HG02840 (cell line): ENCODE measurements around the gene GOT1.

ENCODE experiments used
- ATAC-seq: cut with Tn5 transposase; IDR thresholded peaks from one replicate; pipeline ENCODE4 v1.9.1; 2021; ENCODE audit warnings: mild to moderate bottlenecking, moderate library complexity, moderate number of reproducible peaks; ENCODE audit not compliant: unreplicated experiment, low FRiP score

Gene GOT1

DNA sequence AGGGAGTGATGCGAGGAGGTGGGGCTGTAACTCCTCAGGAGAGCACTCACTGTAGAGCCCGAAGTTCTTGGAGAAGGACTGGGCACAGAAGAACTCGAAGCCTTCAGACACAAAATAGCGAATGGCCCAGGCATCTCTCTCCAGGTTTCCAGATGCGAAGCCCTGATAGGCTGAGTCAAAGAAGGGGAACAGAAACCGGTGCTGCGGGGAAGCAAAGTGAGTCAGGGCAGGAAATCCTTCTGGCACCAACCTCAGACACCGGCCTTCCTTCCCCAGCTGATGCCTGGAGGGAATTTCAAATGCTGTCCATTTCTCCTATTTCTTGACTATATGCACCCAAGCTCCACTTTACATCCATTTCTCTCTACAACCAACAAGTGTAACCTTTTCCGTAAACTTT, 26.8 kb downstream of the GOT1 start:
- ATAC-seq = no peak

GRCh38 chr10:99399664-99400063, 30.8 kb downstream of the GOT1 start:
- ATAC-seq = no peak

DNA sequence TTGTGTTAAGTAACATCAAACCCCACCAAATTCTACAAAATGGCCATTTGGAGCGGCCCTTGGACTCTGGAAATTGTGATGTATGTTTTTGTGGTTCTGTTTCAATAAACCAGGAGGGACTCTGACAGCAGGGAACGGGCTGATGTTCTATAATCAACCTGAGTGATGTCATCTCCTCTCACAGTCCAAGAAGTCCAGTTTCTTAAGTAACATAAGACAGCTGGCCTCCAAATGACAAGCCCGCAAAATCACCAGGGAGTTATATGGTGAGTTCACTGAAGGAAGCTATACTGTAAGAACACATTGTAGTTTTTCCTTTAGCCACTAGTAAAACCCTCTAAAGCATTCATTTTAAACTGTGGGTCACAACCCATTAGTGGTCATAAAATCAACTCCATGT, 34.0 kb downstream of the GOT1 start:
- no peak for ATAC-seq

- ATAC-seq = no peak
Observed at GRCh38 chr10:99395750-99396445, 34.5 kb downstream of the GOT1 start.

GRCh38 chr10:99394761-99395386, 35.5 kb downstream of the GOT1 start:
- no peak for ATAC-seq

DNA sequence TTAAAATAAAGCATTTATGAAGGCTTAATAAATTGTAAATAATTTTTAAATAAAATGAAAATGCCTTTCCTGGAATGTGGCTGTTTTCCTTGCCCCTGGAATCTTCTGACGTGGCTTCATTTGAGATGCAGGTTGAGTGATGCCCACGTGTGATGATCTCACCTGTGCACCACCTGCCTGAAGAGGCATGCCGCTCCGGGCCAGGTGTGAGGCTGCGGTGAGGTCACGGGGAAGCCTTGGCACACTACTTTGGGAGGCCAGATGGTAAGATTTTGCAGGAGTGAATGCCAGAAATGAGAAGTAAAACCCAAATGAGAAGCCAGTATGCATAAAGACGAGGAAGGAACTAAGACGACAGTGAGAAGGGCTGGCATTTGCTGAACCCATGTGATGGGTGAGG, 36.2 kb downstream of the GOT1 start:
- no peak for ATAC-seq

DNA sequence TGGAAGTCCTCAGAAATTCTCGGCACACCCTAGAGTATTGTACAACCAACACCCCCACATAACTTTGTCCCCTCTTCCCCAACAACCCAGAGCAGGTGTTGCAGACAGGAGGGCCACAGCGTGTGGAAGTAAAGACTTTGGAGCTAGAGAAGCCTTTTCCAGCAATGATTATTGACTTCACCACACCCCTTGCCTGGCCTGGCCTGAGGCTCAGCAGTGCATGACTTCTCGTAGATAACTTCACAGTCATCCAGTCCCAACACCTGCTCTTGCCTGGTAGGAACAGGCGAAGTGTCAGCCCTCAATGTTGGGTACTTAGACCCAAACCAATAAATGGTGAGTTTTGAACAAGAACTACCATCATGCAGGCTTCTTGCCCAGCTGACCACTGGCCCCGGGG, 36.7 kb downstream of the GOT1 start:
- no peak for ATAC-seq

DNA sequence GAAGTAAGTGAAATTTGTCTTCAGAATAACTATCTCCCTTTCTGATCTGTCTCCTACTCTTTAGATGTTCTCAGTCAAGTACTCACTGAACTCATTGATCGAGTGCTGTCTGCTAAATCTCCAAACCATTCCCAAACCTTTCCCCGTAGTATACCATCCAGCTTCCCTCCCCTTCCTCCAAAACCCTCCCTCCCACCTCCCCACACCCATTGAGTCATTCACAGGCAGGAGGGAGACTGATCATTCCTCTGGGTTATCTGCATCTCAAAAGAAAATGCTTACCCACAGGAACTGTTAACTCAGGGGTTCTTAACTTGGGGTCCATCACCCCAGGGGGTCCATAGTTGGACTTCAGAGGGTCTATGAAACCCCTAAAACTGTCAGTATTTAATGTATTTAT, 37.4 kb downstream of the GOT1 start:
- ATAC-seq = no peak

GRCh38 chr10:99391346-99391745, 39.1 kb downstream of the GOT1 start:
- ATAC-seq = no peak

GRCh38 chr10:99389729-99390480, 40.5 kb downstream of the GOT1 start:
- no peak for ATAC-seq

DNA sequence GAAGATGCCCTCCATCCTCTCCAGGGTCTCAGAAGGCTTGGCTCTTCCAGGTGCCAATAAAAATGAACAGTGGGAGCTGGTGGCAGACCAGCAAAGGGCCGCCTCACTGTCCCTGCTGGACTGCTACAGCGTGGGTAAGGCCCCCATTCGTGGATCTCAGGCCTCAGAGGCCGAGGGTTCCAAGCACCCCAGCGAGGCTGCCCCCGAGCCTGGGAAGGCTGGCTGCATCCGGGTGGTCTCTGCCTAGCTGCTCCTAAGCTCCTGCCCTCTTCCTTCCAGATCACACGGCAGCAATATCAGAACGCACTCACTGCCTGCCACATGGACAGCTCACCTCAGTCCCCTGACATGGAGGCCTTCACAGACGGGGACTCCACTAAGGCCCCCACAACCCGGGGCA, 42.9 kb downstream of the GOT1 start:
- no peak for ATAC-seq

DNA sequence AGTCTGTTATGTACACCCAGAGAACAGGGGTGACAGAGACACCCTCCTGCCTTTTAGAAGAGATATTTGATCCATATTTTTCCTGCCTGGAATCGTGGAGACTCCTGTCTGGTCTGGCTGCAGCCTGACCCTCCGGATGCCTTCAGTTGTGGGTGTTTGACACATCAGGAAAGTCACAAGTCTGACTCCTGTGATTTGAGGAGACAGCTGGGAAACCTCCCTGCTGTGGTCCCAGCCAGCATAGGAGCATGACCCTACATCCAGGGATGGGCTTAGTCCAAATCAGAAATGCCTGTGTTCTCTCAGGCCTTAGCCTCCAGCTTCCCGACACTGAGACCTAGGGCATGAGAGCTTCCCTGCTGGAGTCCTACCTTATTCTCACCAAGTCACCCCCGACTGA, 43.4 kb downstream of the GOT1 start:
- no peak for ATAC-seq

GRCh38 chr10:99382176-99382575, 48.2 kb downstream of the GOT1 start:
- no peak for ATAC-seq

DNA sequence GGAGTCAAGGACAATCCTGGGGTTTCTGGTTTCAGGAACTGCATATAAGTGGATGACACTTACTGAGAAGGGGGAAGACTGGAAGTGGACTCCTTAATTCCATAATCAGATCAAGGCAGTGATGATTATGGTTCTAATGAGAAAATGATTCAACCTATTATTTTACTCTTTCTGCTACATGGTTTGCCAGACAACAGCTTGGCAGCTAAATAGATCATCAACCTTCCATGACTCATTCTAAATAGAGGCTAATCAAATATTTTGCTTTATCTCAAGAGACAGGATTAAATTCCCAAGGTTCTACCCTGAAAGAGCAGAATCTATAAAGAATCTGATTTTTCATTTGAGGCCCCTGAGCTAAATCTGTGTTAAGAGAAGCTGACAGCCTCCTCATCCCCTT, 55.0 kb downstream of the GOT1 start:
- no peak for ATAC-seq

DNA sequence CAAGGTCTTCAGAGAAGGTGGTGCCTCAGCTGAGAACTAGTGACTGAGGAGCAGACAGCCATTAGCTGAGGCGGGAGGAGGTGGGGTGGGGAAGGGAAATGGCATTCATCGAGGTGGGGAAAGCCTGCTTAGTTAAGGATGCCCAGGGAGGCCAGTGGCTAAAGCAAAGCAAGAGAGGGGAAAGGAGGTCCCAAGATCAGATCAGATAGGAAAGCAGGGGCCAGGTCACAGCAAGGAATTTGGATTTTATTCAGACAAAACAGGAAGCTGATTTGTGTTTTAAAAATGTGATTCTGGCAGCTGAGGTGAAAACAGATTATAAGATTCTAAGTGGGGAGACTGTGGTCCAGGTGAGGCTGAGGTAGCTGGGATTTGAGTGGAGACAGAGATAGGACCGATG, 55.5 kb downstream of the GOT1 start:
- no peak for ATAC-seq

GRCh38 chr10:99374526-99374925, 55.9 kb downstream of the GOT1 start:
- ATAC-seq = no peak

DNA sequence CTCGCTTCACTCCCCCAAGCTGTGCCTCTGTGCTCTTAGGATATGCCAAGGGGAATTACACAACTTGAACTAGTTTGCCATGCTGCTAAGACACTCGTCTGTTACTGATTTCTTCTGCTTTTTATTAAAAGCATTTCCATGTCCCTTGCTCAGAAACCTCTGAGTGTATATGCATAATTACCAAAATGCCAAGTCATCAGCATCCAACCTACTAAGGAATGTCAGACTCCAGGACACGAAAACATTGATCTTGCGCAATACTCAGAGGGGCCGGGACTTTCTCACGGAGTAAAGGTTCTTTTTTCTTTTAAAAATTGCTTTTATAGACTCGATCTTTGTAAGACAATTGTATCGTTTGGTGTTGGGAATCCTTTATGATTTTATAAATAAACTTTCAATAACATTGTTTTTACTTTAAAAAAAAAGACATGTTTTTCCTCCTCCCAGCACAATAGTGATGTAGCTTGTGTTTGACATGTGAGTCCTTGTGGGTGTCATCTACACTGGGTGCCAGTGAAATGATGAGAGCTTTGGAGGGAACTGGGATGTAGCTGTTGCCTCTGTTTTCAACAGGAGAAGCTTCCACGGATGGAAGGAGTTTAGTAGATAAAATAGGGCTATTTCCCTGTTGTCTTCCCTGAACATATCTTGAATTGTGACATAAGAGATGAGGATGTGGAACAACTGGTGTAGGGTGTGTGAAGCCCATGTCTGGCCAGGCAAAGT, 57.7 kb downstream of the GOT1 start:
- ATAC-seq = no peak

GRCh38 chr10:99370993-99371392, 59.4 kb downstream of the GOT1 start:
- ATAC-seq = peak; percentile 81

- no peak for ATAC-seq
Observed at GRCh38 chr10:99369551-99369950, 60.9 kb downstream of the GOT1 start.

DNA sequence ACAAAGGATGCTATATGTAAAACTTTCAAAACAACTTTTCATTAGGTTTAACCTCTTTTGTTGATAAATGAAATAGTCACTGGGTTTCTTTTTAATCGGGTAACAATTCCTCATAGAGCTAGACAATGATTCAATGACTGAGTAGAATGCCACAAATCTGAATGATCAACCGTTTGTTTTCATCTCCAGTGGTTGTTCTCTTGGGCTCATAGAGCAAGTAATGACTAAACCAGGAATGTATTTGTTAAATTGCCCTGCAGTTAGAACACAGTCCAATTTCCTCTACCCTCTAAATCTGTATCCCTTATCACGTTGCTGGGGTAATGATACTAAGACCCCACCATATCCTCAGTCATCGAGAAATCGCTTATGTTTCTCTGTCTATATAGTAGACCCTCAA, 61.3 kb downstream of the GOT1 start:
- no peak for ATAC-seq

DNA sequence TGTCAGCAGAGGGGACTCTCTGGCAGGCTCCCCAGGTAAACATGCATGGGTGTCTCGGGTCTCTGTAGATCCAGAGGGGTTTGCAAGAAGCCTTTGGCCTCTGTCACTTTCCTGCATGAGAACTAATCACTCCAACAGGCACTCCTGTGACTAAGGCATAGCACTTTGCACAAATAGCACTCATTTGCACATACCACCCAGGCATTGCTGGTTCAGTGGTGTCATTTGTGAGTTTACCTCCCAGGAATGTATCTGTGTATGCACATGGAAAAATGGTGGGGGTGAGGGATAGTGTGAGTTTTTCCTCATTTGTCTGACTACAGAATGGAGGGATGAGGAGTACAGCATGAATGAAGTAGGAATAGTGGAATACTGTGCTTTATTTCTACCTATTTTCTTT, 61.8 kb downstream of the GOT1 start:
- no peak for ATAC-seq
